IMR-90 (cell line): Measurements from ENCODE around the gene LARP7. TPM values are rescaled to one million over a fixed set of nuclear protein-coding genes. Genes with fewer than 3 reads are reported as not detected.
"Not testable (repeated sequence)": the region's sequence is repeated elsewhere in the genome, so short reads cannot be mapped to it uniquely, and the experiment has no call there.

Experiments used
- ATAC-seq: fragments of 200-7000 bp; cut with Tn5 transposase; 2 replicates; pipeline ENCODE4 v1.9.1; 2020; ENCODE audit warnings: low read depth, mild to moderate bottlenecking, moderate library complexity
- BruUV-seq: library from RNA; stranded (reverse); fragments of 400-500 nt; replicated peaks from 2 replicates; lab custom pipeline; 2021; lab: Mats Ljungman, UMichigan
- CTCF ChIA-PET: fragments of 300-600 bp; formaldehyde crosslinking; extraction: SDS; loops from one replicate; lab custom pipeline; 2021; ENCODE audit warnings: antibody characterized with exemption; lab: Yijun Ruan, JAX
- POLR2A ChIA-PET: fragments of 300-600 bp; sonication (Branson Sonifier 250); formaldehyde crosslinking; loops from one replicate; lab custom pipeline; 2022; ENCODE audit warnings: antibody characterized with exemption; ENCODE audit not compliant: unreplicated experiment; lab: Charles Lee
- DNase-seq: peaks from one replicate; pipeline ENCODE4 v3.0.0; 2013
- H2AFZ ChIP-seq: replicated peaks from 2 replicates; pipeline ENCODE3; 2013; ENCODE audit warnings: low read length, mild to moderate bottlenecking; ENCODE audit not compliant: poor library complexity
- H2AK5ac ChIP-seq: 2 replicates; pipeline ENCODE4 v1.6.1; 2013; ENCODE audit warnings: low read depth, low read length, inconsistent platforms
- H2AK9ac ChIP-seq: replicated peaks from 2 replicates; pipeline ENCODE3; 2013; ENCODE audit warnings: mild to moderate bottlenecking, low read depth, low read length, moderate library complexity; ENCODE audit not compliant: poor library complexity
- H2BK120ac ChIP-seq: 2 replicates; pipeline ENCODE4 v1.6.1; 2013; ENCODE audit warnings: low read depth, low read length, inconsistent platforms
- H2BK15ac ChIP-seq: 3 replicates; pipeline ENCODE4 v1.6.1; 2013; ENCODE audit warnings: low read depth, low read length, inconsistent platforms
- H2BK20ac ChIP-seq: 2 replicates; pipeline ENCODE4 v1.6.1; 2013; ENCODE audit warnings: low read depth, mild to moderate bottlenecking, inconsistent platforms, low read length, moderate library complexity
- H2BK5ac ChIP-seq: 2 replicates; pipeline ENCODE4 v1.6.1; 2013; ENCODE audit warnings: mild to moderate bottlenecking, low read depth, low read length, inconsistent platforms; ENCODE audit not compliant: poor library complexity, severe bottlenecking
- H3K14ac ChIP-seq: replicated peaks from 2 replicates; pipeline ENCODE4 v1.6.1; 2013; ENCODE audit warnings: low read depth, low read length, inconsistent platforms
- H3K18ac ChIP-seq: 2 replicates; pipeline ENCODE4 v1.6.1; 2013; ENCODE audit warnings: low read depth, low read length, control low read depth
- H3K23ac ChIP-seq: 2 replicates; pipeline ENCODE4 v1.6.1; 2013; ENCODE audit warnings: low read depth, low read length, inconsistent platforms
- H3K27ac ChIP-seq: 2 replicates; pipeline ENCODE4 v1.5.1; 2013; ENCODE audit warnings: mild to moderate bottlenecking, control low read depth, low read length; ENCODE audit not compliant: insufficient read depth
- H3K27me3 ChIP-seq: 2 replicates; pipeline ENCODE4 v1.6.1; 2013; ENCODE audit warnings: low read length; ENCODE audit not compliant: control insufficient read depth, insufficient read depth
- H3K36me3 ChIP-seq: 2 replicates; pipeline ENCODE4 v1.6.1; 2013; ENCODE audit warnings: low read length, mixed read lengths; ENCODE audit not compliant: control insufficient read depth, insufficient read depth
- H3K4ac ChIP-seq: 2 replicates; pipeline ENCODE4 v1.6.1; 2013; ENCODE audit warnings: low read depth, low read length, inconsistent platforms
- H3K4me1 ChIP-seq: 2 replicates; pipeline ENCODE4 v1.6.1; 2013; ENCODE audit warnings: low read length, mixed read lengths; ENCODE audit not compliant: control insufficient read depth, insufficient read depth
- H3K4me2 ChIP-seq: 2 replicates; pipeline ENCODE4 v1.6.1; 2013; ENCODE audit warnings: low read depth, mild to moderate bottlenecking, control low read depth, low read length, moderate library complexity
- H3K4me3 ChIP-seq: 2 replicates; pipeline ENCODE4 v1.5.1; 2013; ENCODE audit warnings: low read depth, mild to moderate bottlenecking, control low read depth, low read length, moderate library complexity; ENCODE audit not compliant: insufficient read depth
- H3K56ac ChIP-seq: 2 replicates; pipeline ENCODE4 v1.6.1; 2013; ENCODE audit warnings: low read length, inconsistent platforms; ENCODE audit not compliant: insufficient read depth; ENCODE audit errors: extremely low read depth
- H3K79me1 ChIP-seq, 2 experiments: 2 replicates each; pipeline ENCODE4 v1.6.1; 2013; ENCODE audit warnings: low read length in 2 of 2, inconsistent platforms in 1 of 2, low read depth in 1 of 2
- H3K9ac ChIP-seq: 2 replicates; pipeline ENCODE4 v1.6.1; 2013; ENCODE audit warnings: low read depth, low read length, control low read depth
- H3K9me1 ChIP-seq: 2 replicates; pipeline ENCODE4 v1.6.1; 2013; ENCODE audit warnings: low read length, inconsistent platforms; ENCODE audit not compliant: insufficient read depth
- H3K9me3 ChIP-seq: 2 replicates; pipeline ENCODE4 v1.6.1; 2013; ENCODE audit warnings: low read length; ENCODE audit not compliant: control insufficient read depth, insufficient read depth
- H4K20me1 ChIP-seq: 2 replicates; pipeline ENCODE4 v1.6.1; 2013; ENCODE audit warnings: low read length, inconsistent platforms; ENCODE audit not compliant: insufficient read depth
- H4K5ac ChIP-seq: 2 replicates; pipeline ENCODE4 v1.6.1; 2013; ENCODE audit warnings: mild to moderate bottlenecking, low read depth, low read length, control low read depth
- H4K8ac ChIP-seq, 2 experiments: 2 replicates each; pipeline ENCODE4 v1.6.1; 2013; ENCODE audit warnings: low read depth in 2 of 2, low read length in 2 of 2, control low read depth in 1 of 2, inconsistent platforms in 1 of 2
- H4K91ac ChIP-seq: 2 replicates; pipeline ENCODE4 v1.6.1; 2013; ENCODE audit warnings: low read depth, low read length, inconsistent platforms; ENCODE audit not compliant: insufficient read depth
- WGBS, 2 experiments: methylation state at CpG; one replicate each; pipeline versions ENCODE4 v1.1.5 to v1.1.7; 2013; ENCODE audit warnings: missing lambda C conversion rate in 2 of 2; ENCODE audit not compliant: insufficient read length in 1 of 2; ENCODE audit errors: extremely low coverage in 2 of 2; 5-methylcytosine and 5-hydroxymethylcytosine counted together
- dilution Hi-C: fragments of 300-500 bp; cut with HindIII; formaldehyde crosslinking; loops from one replicate; pipeline ENCODE4 v1.14.3; 2018; ENCODE audit warnings: low sequenced_read_pairs; ENCODE audit not compliant: unreplicated experiment
- in situ Hi-C: fragments of 300-500 bp; cut with MboI; formaldehyde crosslinking; loops from 3 replicates; pipeline ENCODE4 v1.14.3; 2019; ENCODE audit warnings: low sequenced_read_pairs, inconsistent platforms, mixed read lengths
- intact Hi-C: fragments of 100-400 bp; cut with micrococcal nuclease; formaldehyde crosslinking; loops from 2 replicates; pipeline ENCODE4 v1.10.0; 2022
- polyA plus RNA-seq, 3 experiments: library from polyadenylated mRNA; depleted of rRNA; stranded (reverse); fragments of >200 nt; gene quantifications; 2 replicates each; pipeline ENCODE4 v1.2.3, GENCODE V29; 2012; ENCODE audit warnings: low replicate concordance in 1 of 3
- total RNA-seq: library from RNA; depleted of rRNA; stranded (reverse); fragments of >200 nt; gene quantifications from 2 replicates; pipeline ENCODE4 v1.2.3, GENCODE V29; 2012

The LARP7 gene
- total and polyA plus RNA-seq, 2 of the 4 experiments (the other 2 are of a cell fraction): 5.9 to 15.3 TPM

- H2BK5ac ChIP-seq, H3K27me3 ChIP-seq, BruUV-seq, H3K4ac ChIP-seq, H3K27ac ChIP-seq, H2BK20ac ChIP-seq, H3K23ac ChIP-seq, DNase-seq, intact Hi-C loops, H3K56ac ChIP-seq, H3K9me3 ChIP-seq, H3K4me3 ChIP-seq, dilution Hi-C loops, CTCF ChIA-PET, H4K5ac ChIP-seq, H3K4me1 ChIP-seq, H3K4me2 ChIP-seq, H3K18ac ChIP-seq, H2BK120ac ChIP-seq, ATAC-seq, H2AFZ ChIP-seq, H3K9me1 ChIP-seq, H3K14ac ChIP-seq, H4K20me1 ChIP-seq, H2AK9ac ChIP-seq, H2BK15ac ChIP-seq, H2AK5ac ChIP-seq, H4K8ac ChIP-seq, H3K9ac ChIP-seq, POLR2A ChIA-PET, H4K91ac ChIP-seq: not testable (repeated sequence)
- in situ Hi-C loops: loop anchor here (25.0 kb wide), 1 partner anchor 292 kb away; no protein-coding TSS in a partner anchor
- peaks cover 13% of the 10 kb centered on the region in 2 experiments for H3K79me1 ChIP-seq
- H3K36me3 ChIP-seq: peaks cover 13% of the 10 kb centered on the region
- WGBS, 2 experiments: no CpG with 5 or more reads among the region's 10 CpGs
These were observed 7.9 kb downstream of the LARP7 start for GRCh38 chr4:112644595-112645535.
